NCI-H2196 treated with DMSO at 0.1 percent for 48 hours (cell line): ENCODE data around the gene CTDSPL.
"Not testable (repeated sequence)": the region's sequence is repeated elsewhere in the genome, so short reads cannot be mapped to it uniquely, and the experiment has no call there.

ENCODE experiments used
- DNase-seq: peaks from one replicate; lab custom pipeline; 2025; ENCODE audit not compliant: unreplicated experiment; lab: John Stamatoyannopoulos, UW

Gene CTDSPL

GRCh38 chr3:37985637-37986320, 124.1 kb downstream of the CTDSPL start:
- no peak for DNase-seq

GRCh38 chr3:37986479-37987314, 125.0 kb downstream of the CTDSPL start:
- DNase-seq, result no peak

GRCh38 chr3:37987315-37987697, 125.6 kb downstream of the CTDSPL start:
- DNase-seq, result no peak

GRCh38 chr3:37987751-37988179, 126.1 kb downstream of the CTDSPL start:
- DNase-seq, result no peak

- not testable (repeated sequence) for DNase-seq
Observed at GRCh38 chr3:37988376-37988775, 126.7 kb downstream of the CTDSPL start.

GRCh38 chr3:37988931-37989525, 127.3 kb downstream of the CTDSPL start:
- no peak for DNase-seq

GRCh38 chr3:37989821-37990480, 128.3 kb downstream of the CTDSPL start:
- DNase-seq, result no peak

GRCh38 chr3:37990527-37990926, 128.8 kb downstream of the CTDSPL start, which contains the start of gene VILL:
Gene VILL, plus strand, starts transcription at chr3:37990786. Its CDS starts 2,887 bp downstream, at chr3:37993673.
- DNase-seq, result no peak

GRCh38 chr3:37991109-37991508, 129.4 kb downstream of the CTDSPL start:
- no peak for DNase-seq

GRCh38 chr3:37991823-37992222, 130.1 kb downstream of the CTDSPL start:
- no peak for DNase-seq

- no peak for DNase-seq
Observed at GRCh38 chr3:37992271-37993066, 130.8 kb downstream of the CTDSPL start.

- DNase-seq, result no peak
Observed at GRCh38 chr3:37993067-37993455, 131.4 kb downstream of the CTDSPL start.

- no peak for DNase-seq
Observed at GRCh38 chr3:37993460-37993819, 131.8 kb downstream of the CTDSPL start.

- no peak for DNase-seq
Observed at GRCh38 chr3:37993820-37994638, 132.3 kb downstream of the CTDSPL start.

- DNase-seq, result no peak
Observed at GRCh38 chr3:37994639-37994972, 132.9 kb downstream of the CTDSPL start.

- DNase-seq, result no peak
Observed at GRCh38 chr3:37995652-37996641, 134.3 kb downstream of the CTDSPL start.

GRCh38 chr3:37996785-37997301, 135.2 kb downstream of the CTDSPL start:
- DNase-seq, result peak; percentile 10

GRCh38 chr3:37997342-37997741, 135.7 kb downstream of the CTDSPL start:
- no peak for DNase-seq
